ENCODE results near the gene TCP11L2. TPM values are rescaled to one million over a fixed set of nuclear protein-coding genes. Genes with fewer than 3 reads are reported as not detected.

Gene TCP11L2
- total and polyA plus RNA-seq, 9 of the 15 experiments (the other 6 are each of a cell fraction or from before 2014, with no cell fraction given) = 0.39 to 4.5 (median 1.3) TPM

DNA sequence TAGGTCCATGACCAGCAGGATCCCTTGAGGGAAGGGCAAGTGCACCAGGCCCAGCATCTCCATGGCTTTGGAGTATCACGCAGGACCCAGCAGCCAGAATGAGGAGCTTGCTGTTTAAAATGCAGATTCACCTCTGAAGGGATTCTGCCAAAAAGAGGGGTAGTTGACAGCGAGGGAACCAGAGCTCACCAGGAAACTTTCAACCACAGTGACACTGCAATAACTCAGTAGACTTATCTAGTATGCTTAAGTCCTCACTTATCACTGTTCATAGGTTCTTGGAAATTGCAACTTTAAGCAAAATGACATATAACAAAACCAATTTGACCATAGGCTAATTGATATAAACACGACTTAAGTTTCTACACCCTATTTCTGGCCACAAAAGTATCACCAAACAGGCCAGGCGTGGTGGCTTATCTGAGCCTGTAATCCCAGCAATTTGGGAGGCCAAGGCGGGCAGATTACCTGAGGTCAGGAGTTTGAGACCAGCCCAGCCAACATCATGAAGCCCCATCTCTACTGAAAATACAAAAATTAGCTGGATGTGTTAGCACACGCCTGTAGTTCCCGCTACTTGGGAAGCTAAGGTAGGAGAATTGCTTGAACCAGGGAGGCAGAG is 33.3 kb upstream of the TCP11L2 start (continued):
- TF ChIP-seq, protein P1, sequence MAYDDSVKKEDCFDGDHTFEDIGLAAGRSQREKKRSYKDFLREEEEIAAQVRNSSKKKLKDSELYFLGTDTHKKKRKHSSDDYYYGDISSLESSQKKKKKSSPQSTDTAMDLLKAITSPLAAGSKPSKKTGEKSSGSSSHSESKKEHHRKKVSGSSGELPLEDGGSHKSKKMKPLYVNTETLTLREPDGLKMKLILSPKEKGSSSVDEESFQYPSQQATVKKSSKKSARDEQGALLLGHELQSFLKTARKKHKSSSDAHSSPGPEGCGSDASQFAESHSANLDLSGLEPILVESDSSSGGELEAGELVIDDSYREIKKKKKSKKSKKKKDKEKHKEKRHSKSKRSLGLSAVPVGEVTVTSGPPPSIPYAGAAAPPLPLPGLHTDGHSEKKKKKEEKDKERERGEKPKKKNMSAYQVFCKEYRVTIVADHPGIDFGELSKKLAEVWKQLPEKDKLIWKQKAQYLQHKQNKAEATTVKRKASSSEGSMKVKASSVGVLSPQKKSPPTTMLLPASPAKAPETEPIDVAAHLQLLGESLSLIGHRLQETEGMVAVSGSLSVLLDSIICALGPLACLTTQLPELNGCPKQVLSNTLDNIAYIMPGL (CRISPR knock-in tag; IDR thresholded peaks at IDR 0.05) = no peak
- TF ChIP-seq STAT5A (IDR thresholded peaks at IDR 0.05; ENCODE audit: borderline replicate concordance, low read length) (no peak), ESRRA (IDR thresholded peaks at IDR 0.05; ENCODE audit: borderline replicate concordance, low read depth) (peak; percentile 36; the same call in 1 of the 2 replicates), MAFK (IDR thresholded peaks at IDR 0.05; ENCODE audit: low read length) (peak; percentile 78), MEF2D (tag; conservative IDR thresholded peaks at IDR 0.05; ENCODE audit: low read depth) (0 out of 2 replicates have a peak, but pooled peaks have one; percentile 17), COPS2 (conservative IDR thresholded peaks at IDR 0.05) (no peak), DIDO1 (tag; IDR thresholded peaks at IDR 0.05; ENCODE audit: low read depth) (no peak), MEF2A (IDR thresholded peaks at IDR 0.05; ENCODE audit: control insufficient read depth, low read depth, low read length) (no peak), ZNF668 (CRISPR knock-in tag; IDR thresholded peaks at IDR 0.05) (no peak), SMARCA4 (IDR thresholded peaks at IDR 0.05) (peak; percentile 68; the same call in 1 of the 2 replicates), KDM1A (IDR thresholded peaks at IDR 0.05) (peak in 1 of 2 experiments; percentile 33; a peak in 1 of 4 replicates)
- TF ChIP-seq, protein P2, sequence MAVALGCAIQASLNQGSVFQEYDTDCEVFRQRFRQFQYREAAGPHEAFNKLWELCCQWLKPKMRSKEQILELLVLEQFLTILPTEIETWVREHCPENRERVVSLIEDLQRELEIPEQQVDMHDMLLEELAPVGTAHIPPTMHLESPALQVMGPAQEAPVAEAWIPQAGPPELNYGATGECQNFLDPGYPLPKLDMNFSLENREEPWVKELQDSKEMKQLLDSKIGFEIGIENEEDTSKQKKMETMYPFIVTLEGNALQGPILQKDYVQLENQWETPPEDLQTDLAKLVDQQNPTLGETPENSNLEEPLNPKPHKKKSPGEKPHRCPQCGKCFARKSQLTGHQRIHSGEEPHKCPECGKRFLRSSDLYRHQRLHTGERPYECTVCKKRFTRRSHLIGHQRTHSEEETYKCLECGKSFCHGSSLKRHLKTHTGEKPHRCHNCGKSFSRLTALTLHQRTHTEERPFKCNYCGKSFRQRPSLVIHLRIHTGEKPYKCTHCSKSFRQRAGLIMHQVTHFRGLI (CRISPR knock-in tag; IDR thresholded peaks at IDR 0.05) = no peak
- TF ChIP-seq, protein P3, sequence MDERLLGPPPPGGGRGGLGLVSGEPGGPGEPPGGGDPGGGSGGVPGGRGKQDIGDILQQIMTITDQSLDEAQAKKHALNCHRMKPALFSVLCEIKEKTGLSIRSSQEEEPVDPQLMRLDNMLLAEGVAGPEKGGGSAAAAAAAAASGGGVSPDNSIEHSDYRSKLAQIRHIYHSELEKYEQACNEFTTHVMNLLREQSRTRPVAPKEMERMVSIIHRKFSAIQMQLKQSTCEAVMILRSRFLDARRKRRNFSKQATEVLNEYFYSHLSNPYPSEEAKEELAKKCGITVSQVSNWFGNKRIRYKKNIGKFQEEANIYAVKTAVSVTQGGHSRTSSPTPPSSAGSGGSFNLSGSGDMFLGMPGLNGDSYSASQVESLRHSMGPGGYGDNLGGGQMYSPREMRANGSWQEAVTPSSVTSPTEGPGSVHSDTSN (CRISPR knock-in tag; IDR thresholded peaks at IDR 0.05; ENCODE audit: low read depth) = no peak
- TF ChIP-seq, protein P3 (tag; conservative IDR thresholded peaks at IDR 0.05; ENCODE audit: low read depth) = peak; percentile 28; the same call in 1 of the 2 replicates
- TF ChIP-seq, protein P4, sequence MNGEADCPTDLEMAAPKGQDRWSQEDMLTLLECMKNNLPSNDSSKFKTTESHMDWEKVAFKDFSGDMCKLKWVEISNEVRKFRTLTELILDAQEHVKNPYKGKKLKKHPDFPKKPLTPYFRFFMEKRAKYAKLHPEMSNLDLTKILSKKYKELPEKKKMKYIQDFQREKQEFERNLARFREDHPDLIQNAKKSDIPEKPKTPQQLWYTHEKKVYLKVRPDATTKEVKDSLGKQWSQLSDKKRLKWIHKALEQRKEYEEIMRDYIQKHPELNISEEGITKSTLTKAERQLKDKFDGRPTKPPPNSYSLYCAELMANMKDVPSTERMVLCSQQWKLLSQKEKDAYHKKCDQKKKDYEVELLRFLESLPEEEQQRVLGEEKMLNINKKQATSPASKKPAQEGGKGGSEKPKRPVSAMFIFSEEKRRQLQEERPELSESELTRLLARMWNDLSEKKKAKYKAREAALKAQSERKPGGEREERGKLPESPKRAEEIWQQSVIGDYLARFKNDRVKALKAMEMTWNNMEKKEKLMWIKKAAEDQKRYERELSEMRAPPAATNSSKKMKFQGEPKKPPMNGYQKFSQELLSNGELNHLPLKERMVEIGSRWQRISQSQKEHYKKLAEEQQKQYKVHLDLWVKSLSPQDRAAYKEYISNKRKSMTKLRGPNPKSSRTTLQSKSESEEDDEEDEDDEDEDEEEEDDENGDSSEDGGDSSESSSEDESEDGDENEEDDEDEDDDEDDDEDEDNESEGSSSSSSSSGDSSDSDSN (IDR thresholded peaks at IDR 0.05; ENCODE audit: borderline replicate concordance in 1 of 2, low read depth in 2 of 2, low read length in 2 of 2) = no peak
- TF ChIP-seq, protein P5, sequence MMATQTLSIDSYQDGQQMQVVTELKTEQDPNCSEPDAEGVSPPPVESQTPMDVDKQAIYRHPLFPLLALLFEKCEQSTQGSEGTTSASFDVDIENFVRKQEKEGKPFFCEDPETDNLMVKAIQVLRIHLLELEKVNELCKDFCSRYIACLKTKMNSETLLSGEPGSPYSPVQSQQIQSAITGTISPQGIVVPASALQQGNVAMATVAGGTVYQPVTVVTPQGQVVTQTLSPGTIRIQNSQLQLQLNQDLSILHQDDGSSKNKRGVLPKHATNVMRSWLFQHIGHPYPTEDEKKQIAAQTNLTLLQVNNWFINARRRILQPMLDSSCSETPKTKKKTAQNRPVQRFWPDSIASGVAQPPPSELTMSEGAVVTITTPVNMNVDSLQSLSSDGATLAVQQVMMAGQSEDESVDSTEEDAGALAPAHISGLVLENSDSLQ (IDR thresholded peaks at IDR 0.05) = peak; percentile 40; the same call in 1 of the 2 replicates
